SK-N-SH (cell line): ENCODE results near the gene MIAT. TPM values are rescaled to one million over a fixed set of nuclear protein-coding genes. Genes with fewer than 3 reads are reported as not detected.

Experiments
- CTCF ChIA-PET: fragments of 300-600, 350-600 bp; formaldehyde crosslinking; extraction: SDS; loops from one replicate; lab custom pipeline; 2021; lab: Yijun Ruan, JAX
- POLR2A ChIA-PET: fragments of 350-600 bp; sonication (Branson Sonifier 250); formaldehyde crosslinking; extraction: SDS; loops from one replicate; lab custom pipeline; 2020; ENCODE audit warnings: antibody characterized with exemption, inconsistent platforms; lab: Yijun Ruan, JAX
- DNase-seq: peaks from one replicate; pipeline ENCODE4 v3.0.0; 2012
- H2AFZ ChIP-seq: fragments of 200-600 bp; sonication (generic); 2 replicates; pipeline ENCODE4 v1.8.1; 2016; ENCODE audit warnings: antibody characterized with exemption, mild to moderate bottlenecking, low read depth
- H3F3A ChIP-seq: fragments of 200-600 bp; sonication (generic); replicated peaks from 2 replicates; pipeline ENCODE3; 2016; ENCODE audit warnings: antibody characterized with exemption, mild to moderate bottlenecking; ENCODE audit not compliant: insufficient read depth
- H3K27ac ChIP-seq, 2 experiments: fragments of 200-500 bp in 1 of 2; fragments of 200-600 bp in 1 of 2; sonication (Bioruptor generic) in 1 of 2; sonication (generic), shearing (Covaris generic) in 1 of 2; 2 replicates each; pipeline versions ENCODE4 v1.5.1 to v1.6.1; 2014 to 2016; ENCODE audit warnings: low read depth in 2 of 2, inconsistent platforms in 1 of 2, low read length in 1 of 2, mild to moderate bottlenecking in 1 of 2, mixed read lengths in 1 of 2
- H3K27me3 ChIP-seq: fragments of 200-600 bp; sonication (generic), shearing (Covaris generic); 2 replicates; pipeline ENCODE4 v1.6.1; 2016; ENCODE audit warnings: mixed run types; ENCODE audit not compliant: insufficient read depth
- H3K36me3 ChIP-seq, 2 experiments: fragments of 200-500 bp in 1 of 2; fragments of 200-600 bp in 1 of 2; sonication (Bioruptor generic) in 1 of 2; sonication (generic) in 1 of 2; replicated peaks in 1 of 2; 2 replicates each; pipeline versions ENCODE3 to v1.5.1; 2014 to 2016; ENCODE audit warnings: low read length in 1 of 2, mild to moderate bottlenecking in 1 of 2; ENCODE audit not compliant: insufficient read depth in 2 of 2, control insufficient read depth in 1 of 2
- H3K4me1 ChIP-seq, 2 experiments: fragments of 200-500 bp in 1 of 2; fragments of 200-600 bp in 1 of 2; sonication (Bioruptor generic) in 1 of 2; sonication (generic), shearing (Covaris generic) in 1 of 2; 2 replicates each; pipeline versions ENCODE4 v1.5.1 to v1.6.1; 2014 to 2016; ENCODE audit warnings: low read depth in 1 of 2, low read length in 1 of 2, mixed run types in 1 of 2; ENCODE audit not compliant: insufficient read depth in 2 of 2, control insufficient read depth in 1 of 2
- H3K4me2 ChIP-seq: fragments of 200-600 bp; sonication (generic), shearing (Covaris generic); 2 replicates; pipeline ENCODE4 v1.6.1; 2017; ENCODE audit warnings: mixed run types
- H3K4me3 ChIP-seq, 2 experiments: fragments of 200-500 bp in 1 of 2; fragments of 200-600 bp in 1 of 2; sonication (Bioruptor generic) in 1 of 2; sonication (generic), shearing (Covaris generic) in 1 of 2; 2 replicates each; pipeline versions ENCODE4 v1.5.1 to v1.8.1; 2014 to 2016; ENCODE audit warnings: low read depth in 2 of 2, inconsistent platforms in 1 of 2, low read length in 1 of 2, mild to moderate bottlenecking in 1 of 2, mixed read lengths in 1 of 2, moderate library complexity in 1 of 2
- H3K79me2 ChIP-seq: fragments of 200-600 bp; sonication (generic); 2 replicates; pipeline ENCODE4 v1.8.1; 2017; ENCODE audit warnings: mild to moderate bottlenecking; ENCODE audit not compliant: insufficient read depth
- H3K9ac ChIP-seq: fragments of 200-600 bp; sonication (generic); 2 replicates; pipeline ENCODE4 v1.6.1; 2017; ENCODE audit warnings: mixed run types
- H3K9me2 ChIP-seq: fragments of 200-600 bp; sonication (generic); 2 replicates; pipeline ENCODE4 v1.6.1; 2017; ENCODE audit warnings: mixed run types
- H3K9me3 ChIP-seq: fragments of 200-600 bp; sonication (generic); 2 replicates; pipeline ENCODE4 v1.6.1; 2017; ENCODE audit warnings: mixed run types, mild to moderate bottlenecking, moderate library complexity
- H4K20me1 ChIP-seq: fragments of 200-600 bp; sonication (generic); 2 replicates; pipeline ENCODE4 v1.6.1; 2017; ENCODE audit warnings: mild to moderate bottlenecking, mixed run types; ENCODE audit not compliant: insufficient read depth
- CTCF ChIP-seq: fragments of 200-600 bp; sonication (generic); IDR thresholded peaks from 2 replicates; pipeline ENCODE4 v1.6.1; 2017; ENCODE audit warnings: antibody characterized with exemption, mild to moderate bottlenecking, moderate library complexity
- ELF1 ChIP-seq: IDR thresholded peaks from 2 replicates; pipeline ENCODE4 v1.4.0; 2012
- EP300 ChIP-seq, 2 experiments: IDR thresholded peaks; 2 replicates each; pipeline versions ENCODE4 v1.4.0 to v1.6.1; 2012; ENCODE audit warnings: borderline replicate concordance in 1 of 2, low read depth in 1 of 2, low read length in 1 of 2
- EZH2phosphoT487 ChIP-seq: fragments of 200-600 bp; sonication (generic); IDR thresholded peaks from 2 replicates; pipeline ENCODE4 v1.6.1; 2017; ENCODE audit warnings: low read depth, mixed run types, mild to moderate bottlenecking, antibody characterized with exemption, moderate library complexity, borderline replicate concordance
- FOXJ3 ChIP-seq: sonication (generic); formaldehyde crosslinking; IDR thresholded peaks from 2 replicates; pipeline ENCODE4 v1.5.1; 2020; ENCODE audit warnings: mild to moderate bottlenecking, missing genetic modification reagents
- FOXM1 ChIP-seq: IDR thresholded peaks from 2 replicates; pipeline ENCODE4 v1.4.0; 2012; ENCODE audit warnings: low read depth, mild to moderate bottlenecking
- GATA2 ChIP-seq: sonication (generic); formaldehyde crosslinking; IDR thresholded peaks from 2 replicates; pipeline ENCODE4 v1.5.0; 2020; ENCODE audit warnings: mild to moderate bottlenecking, missing genetic modification reagents
- JUND ChIP-seq: IDR thresholded peaks from 2 replicates; pipeline ENCODE4 v1.4.0; 2012
- MEF2A ChIP-seq: IDR thresholded peaks from 2 replicates; pipeline ENCODE4 v1.4.0; 2012; ENCODE audit warnings: low read depth, borderline replicate concordance
- NRF1 ChIP-seq: IDR thresholded peaks from 2 replicates; pipeline ENCODE4 v1.6.1; 2012; ENCODE audit warnings: low read depth, mild to moderate bottlenecking, low read length
- PBX3 ChIP-seq: IDR thresholded peaks from 2 replicates; pipeline ENCODE4; 2012
- RCOR1 ChIP-seq: fragments of 150-350 bp; IDR thresholded peaks from 2 replicates; pipeline ENCODE4 v1.6.1; 2017; ENCODE audit warnings: antibody characterized with exemption, low read length
- REST ChIP-seq: IDR thresholded peaks from 2 replicates; pipeline ENCODE4 v1.6.1; 2012; ENCODE audit warnings: mild to moderate bottlenecking, low read depth, low read length, moderate library complexity
- SMC3 ChIP-seq: IDR thresholded peaks from 2 replicates; pipeline ENCODE4 v1.6.1; 2012; ENCODE audit warnings: low read depth, low read length, improper control_type of control experiment
- TAF1 ChIP-seq: IDR thresholded peaks from 2 replicates; pipeline ENCODE4 v1.6.1; 2012; ENCODE audit warnings: low read depth, mild to moderate bottlenecking, low read length, moderate library complexity, borderline replicate concordance
- YY1 ChIP-seq: IDR thresholded peaks from 2 replicates; pipeline ENCODE4 v1.4.0; 2012; ENCODE audit warnings: low read depth, mild to moderate bottlenecking
- WGBS: methylation state at CpG from one replicate; pipeline ENCODE4 v1.1.6; 2017; ENCODE audit warnings: low lambda C conversion rate; 5-methylcytosine and 5-hydroxymethylcytosine counted together
- polyA plus RNA-seq, 3 experiments: library from polyadenylated mRNA; depleted of rRNA; stranded (reverse); fragments of >200 nt; gene quantifications; 2 replicates each; pipeline ENCODE4 v1.2.3, GENCODE V29; 2012

The MIAT gene
- polyA plus RNA-seq, 1 of the 3 experiments (the other 2 are of a cell fraction), result 5.4 TPM

- TF ChIP-seq TAF1 (no peak), PBX3 (no peak), JUND (no peak), RCOR1 (no peak), YY1 (no peak), SMC3 (no peak), MEF2A (no peak), ELF1 (no peak), FOXJ3 (no peak), REST (no peak), GATA2 (CRISPR knock-in tag) (no peak), NRF1 (no peak), CTCF (no peak), FOXM1 (no peak), EZH2phosphoT487 (no peak), EP300 (IDR thresholded peaks at IDR 0.05; ENCODE audit: borderline replicate concordance in 1 of 2, low read depth in 1 of 2, low read length in 1 of 2) (no peak)
- ChIA-PET CTCF (no interaction called here), POLR2A (no interaction called here)
These were observed 37.2 kb upstream of the MIAT start for GRCh38 chr22:26620197-26620596.

More at GRCh38 chr22:26620197-26620596, 37.2 kb upstream of the MIAT start:
- no peak for DNase-seq
- H3K4me1 ChIP-seq, result peaks cover 0 to 23% of the 10 kb centered on the region in 2 experiments; a peak in 3 of 4 replicates
- no peak overlapping the region for H3K27ac ChIP-seq
- no peak overlapping the region for H2AFZ ChIP-seq
- H3F3A ChIP-seq, result no peaks in the 10 kb centered on the region
- no peaks in the 10 kb centered on the region for H3K9me2 ChIP-seq
- no peak overlapping the region for H3K4me2 ChIP-seq
- H3K79me2 ChIP-seq, result no peaks in the 10 kb centered on the region
- no peak overlapping the region for H3K4me3 ChIP-seq
- no peaks in the 10 kb centered on the region; the same call in 1 of the 2 replicates for H3K27me3 ChIP-seq
- WGBS, result 88% methylated on average over 2 of the region's 2 CpGs
- H3K9me3 ChIP-seq, result no peaks in the 10 kb centered on the region
- H4K20me1 ChIP-seq, result no peaks in the 10 kb centered on the region
- no peak overlapping the region for H3K9ac ChIP-seq
- H3K36me3 ChIP-seq, result no peaks in the 10 kb centered on the region
